Amniotic stem cell (primary cell): Measurements from ENCODE around the gene TRIM67.
"Not testable (repeated sequence)": the region's sequence is repeated elsewhere in the genome, so short reads cannot be mapped to it uniquely, and the experiment has no call there.

ENCODE experiments used
- DNase-seq: peaks from one replicate; lab custom pipeline; 2025; lab: John Stamatoyannopoulos, UW

Gene TRIM67

GRCh38 chr1:231203259-231204057 is 41.6 kb downstream of the TRIM67 start:
- DNase-seq, result no peak

DNA sequence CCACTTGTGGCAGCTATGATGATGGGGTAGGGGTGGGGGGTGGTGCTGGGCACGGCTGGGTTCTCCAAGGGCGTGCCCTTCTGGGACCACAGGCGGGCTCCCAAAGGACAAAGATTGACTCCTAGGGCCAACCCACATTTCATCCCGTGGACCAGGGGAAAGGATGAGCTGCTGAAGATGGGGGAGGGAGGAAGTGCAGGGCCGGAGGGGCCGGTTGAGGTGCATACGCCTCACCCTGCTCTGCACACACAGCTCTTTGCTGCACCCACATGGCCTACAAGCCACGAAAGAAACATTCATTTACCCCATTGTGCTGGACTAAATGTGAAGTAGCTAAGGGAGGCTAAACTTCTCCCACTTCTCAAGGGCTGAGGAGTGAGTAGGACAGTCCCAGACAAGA is 45.0 kb downstream of the TRIM67 start:
- no peak for DNase-seq

DNA sequence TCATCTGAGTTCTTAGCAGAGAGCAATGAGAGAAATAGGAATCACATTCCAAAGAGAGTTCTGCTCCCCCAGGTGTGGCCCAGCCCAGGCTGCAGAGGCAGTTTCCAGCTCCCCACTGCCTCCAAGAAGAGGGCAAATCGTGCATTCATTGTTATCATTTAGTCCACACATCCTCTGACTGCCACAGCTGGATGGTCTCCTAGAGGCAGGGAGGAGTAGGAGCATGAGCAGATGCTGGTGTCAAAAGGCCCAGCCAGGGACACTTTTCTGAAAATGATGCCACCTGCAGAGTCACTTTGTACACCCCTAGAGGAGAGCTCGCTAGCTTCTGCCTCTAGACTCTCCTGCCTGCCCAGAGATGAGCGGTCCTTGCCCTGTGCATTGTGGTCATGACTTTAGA is 45.6 kb downstream of the TRIM67 start:
- DNase-seq, result no peak

GRCh38 chr1:231208980-231209379 is 47.1 kb downstream of the TRIM67 start:
- DNase-seq, result no peak

GRCh38 chr1:231209531-231209930 is 47.7 kb downstream of the TRIM67 start:
- DNase-seq, result no peak

DNA sequence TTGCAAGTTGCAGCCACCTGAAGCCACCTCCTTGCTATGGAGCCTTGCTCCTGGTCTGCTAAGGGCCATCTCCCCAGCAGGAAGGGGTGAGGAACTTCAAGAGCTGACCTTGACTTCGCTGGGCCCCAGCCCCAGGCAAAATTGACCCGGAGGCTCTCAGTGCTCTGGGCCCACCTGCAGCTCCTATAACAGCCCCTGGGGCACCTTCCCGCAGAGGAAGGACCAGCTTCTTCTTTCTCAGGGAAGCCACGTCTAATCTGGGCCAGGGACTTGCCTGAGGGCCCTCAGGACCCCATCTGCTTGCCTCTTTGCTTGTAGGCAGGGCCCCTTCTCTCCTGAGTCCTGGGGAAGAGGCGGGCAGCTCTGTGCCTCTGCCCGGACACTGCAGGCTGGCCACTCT is 48.3 kb downstream of the TRIM67 start:
- DNase-seq, result no peak

DNA sequence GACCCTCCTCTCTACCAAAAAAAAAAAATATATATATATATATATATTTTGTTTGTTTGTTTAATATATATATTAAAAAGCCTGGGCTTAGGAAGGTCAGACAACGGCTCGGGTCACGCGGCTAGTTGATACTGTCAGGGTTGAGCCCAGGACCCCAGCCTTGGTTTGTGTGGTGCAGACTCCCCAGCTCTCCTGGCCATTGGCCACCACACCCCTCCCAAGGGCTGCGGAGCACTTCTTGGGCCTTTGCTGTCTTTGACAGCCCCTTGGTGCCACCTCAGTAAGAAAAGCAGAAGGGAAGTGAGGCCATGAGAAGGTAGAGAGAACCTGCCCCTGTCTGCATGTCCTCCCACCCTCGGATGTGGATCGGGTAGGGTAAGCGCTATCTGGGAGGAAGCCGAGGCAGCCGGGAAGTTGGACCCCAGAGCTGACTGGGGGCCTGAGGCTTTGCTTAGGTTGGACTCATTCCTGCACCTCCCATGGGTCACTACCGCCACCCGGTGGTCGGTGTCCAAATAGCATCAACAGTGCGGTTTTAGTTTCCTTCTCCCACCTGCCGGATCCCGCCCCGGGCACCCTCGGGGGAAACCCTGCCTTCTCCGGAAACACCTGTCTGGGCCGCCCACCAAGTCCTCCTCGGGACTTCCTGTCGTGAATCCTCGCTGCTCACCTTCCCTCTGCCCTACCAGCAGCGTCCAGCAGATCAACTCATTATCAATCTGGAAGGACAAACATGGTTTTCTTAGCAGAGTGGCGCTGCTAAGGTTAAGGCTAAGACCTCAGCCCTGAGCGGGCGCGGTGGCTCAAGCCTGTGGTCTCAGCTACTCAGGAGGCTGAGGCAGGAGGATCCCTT is 49.4 kb downstream of the TRIM67 start:
- DNase-seq, result no peak

DNA sequence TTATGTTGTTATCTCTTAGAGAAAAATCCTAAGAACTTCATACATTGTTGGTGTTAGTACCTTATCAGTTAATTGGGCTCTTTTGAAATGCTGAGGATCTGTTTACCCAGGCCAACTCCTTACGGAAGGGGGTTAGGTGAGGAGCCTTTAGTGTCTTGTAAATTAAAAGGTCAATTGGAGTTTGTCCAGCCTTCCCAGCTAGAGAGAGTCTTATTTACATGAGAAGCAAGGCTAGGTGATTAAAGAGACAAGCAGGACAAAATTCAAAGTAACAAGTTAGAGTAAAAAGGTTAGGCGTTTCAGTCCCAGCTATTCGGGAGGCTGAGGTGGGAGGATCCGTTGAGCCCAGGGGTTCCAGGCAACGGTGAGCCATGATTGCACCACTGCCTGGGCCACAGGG is 50.4 kb downstream of the TRIM67 start:
- not testable (repeated sequence) for DNase-seq

GRCh38 chr1:231213831-231214573 is 52.1 kb downstream of the TRIM67 start:
- no peak for DNase-seq

DNA sequence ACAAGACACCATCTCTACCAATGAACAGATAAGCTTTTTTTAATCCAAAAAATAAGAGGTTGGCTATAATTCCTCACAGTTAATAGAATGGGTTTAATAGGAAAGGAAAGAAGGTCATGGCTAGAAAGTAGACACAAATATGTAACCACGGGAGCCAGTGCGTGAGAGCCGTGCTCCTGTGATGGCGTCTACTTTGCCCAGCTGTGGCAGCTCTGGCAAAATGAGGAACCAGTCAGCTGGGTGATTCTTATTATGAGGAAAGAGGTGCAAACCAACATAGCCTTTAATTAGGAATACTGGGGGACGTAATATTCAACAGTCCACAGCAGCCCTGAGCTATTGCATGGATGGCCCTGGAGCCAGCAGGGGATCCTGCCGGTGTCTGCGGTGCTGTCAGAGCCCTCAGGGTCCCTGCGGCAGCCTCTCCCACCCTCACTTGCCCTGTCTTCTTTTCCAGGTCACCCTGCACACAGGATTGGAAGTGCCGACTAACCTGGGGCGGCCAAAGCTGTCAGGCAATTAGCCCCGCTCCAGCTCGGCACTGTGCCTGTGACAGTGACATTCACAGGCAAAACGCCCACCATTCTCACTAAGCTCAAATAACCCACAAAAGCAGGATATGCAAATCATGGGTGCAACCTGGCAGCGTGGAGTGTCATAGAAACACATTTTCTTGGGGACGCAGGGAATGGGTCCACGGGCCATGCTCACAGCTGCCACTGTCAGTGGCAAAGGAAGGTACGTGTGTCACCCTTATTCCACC is 53.2 kb downstream of the TRIM67 start:
- DNase-seq, result no peak

- no peak for DNase-seq
These were observed 54.0 kb downstream of the TRIM67 start for GRCh38 chr1:231215681-231216385.

GRCh38 chr1:231216498-231216897 is 54.6 kb downstream of the TRIM67 start:
- DNase-seq, result no peak

DNA sequence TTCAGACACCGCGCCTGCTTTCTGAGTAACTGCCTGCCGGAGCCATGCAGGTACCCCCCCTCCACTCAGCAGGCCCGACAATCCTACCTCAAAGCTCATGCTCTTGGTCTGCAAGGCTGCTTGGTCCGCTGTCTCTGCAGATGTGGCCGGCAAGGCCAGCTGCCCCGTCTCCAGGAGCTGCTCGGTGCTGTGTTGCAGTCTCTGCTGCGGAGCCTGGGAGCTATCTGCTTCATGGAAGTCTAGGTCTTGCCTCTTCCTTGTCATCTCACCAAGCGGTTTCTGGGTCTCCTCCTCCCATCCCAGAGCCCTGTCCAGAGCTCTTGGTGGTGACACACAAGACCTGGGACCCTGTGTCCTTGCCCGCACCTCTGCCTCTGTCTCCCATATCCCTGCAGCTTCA is 55.2 kb downstream of the TRIM67 start:
- DNase-seq, result no peak

DNA sequence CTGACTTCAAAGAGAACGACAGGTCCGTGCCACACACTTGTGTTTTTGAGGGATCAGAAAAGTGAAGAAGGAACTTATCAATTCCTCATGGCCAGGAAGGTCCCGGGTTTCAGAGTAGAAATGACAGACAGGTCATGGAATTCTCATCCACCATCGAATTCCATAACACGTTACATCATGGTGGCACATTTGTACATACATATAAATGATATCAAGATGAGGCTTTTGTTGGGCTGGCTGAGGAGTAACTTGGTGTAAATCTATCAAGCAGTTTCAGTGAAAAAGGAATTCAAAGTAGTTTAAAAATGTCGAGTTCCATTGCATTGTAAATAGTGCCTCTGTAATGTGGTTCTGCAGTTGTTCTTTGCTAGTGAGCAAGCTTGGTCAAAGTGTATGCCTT is 56.2 kb downstream of the TRIM67 start:
- DNase-seq, result no peak

GRCh38 chr1:231219422-231220401 is 57.9 kb downstream of the TRIM67 start:
- DNase-seq, result no peak

DNA sequence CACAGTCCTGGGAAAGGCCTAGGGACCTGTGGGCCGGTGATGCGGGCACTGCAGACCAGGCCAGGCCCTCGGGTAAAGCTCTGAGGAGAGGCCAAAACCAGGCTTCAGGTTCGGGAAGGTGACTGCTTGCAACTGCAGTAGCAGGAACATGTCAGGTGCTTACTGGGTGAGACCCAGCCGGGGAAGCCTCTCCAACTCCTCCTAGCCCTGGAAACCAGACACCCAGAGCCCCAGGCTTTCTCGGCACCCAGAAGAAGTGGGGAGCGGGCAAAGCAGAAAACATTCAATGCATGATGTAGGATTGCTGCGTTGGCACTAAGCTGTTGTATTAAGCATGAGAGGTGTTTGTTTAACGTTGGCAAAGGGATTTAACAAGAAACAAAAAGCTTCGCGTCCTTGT is 58.9 kb downstream of the TRIM67 start:
- DNase-seq, result no peak

- no peak for DNase-seq
These were observed 64.3 kb downstream of the TRIM67 start for GRCh38 chr1:231226156-231226555.

DNA sequence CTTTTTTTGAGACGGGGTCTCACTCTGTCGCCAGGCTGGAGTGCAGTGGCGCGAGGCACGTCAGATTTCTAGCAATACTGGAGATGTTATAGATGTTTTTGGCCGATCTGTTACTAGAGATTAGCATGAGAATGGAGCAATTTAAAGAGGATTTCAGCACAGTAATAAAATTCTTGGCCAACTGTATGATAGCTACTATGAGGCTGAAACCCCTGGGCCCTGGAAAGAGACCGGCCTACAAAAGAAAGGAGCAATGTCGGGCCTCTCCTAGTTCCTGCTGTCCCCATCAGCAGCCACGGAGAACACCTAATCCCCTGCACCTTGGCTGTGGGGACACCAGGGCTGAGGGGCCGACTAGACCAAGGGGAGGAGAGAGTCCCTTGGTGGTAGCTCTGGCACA is 69.7 kb downstream of the TRIM67 start:
- no peak for DNase-seq

DNA sequence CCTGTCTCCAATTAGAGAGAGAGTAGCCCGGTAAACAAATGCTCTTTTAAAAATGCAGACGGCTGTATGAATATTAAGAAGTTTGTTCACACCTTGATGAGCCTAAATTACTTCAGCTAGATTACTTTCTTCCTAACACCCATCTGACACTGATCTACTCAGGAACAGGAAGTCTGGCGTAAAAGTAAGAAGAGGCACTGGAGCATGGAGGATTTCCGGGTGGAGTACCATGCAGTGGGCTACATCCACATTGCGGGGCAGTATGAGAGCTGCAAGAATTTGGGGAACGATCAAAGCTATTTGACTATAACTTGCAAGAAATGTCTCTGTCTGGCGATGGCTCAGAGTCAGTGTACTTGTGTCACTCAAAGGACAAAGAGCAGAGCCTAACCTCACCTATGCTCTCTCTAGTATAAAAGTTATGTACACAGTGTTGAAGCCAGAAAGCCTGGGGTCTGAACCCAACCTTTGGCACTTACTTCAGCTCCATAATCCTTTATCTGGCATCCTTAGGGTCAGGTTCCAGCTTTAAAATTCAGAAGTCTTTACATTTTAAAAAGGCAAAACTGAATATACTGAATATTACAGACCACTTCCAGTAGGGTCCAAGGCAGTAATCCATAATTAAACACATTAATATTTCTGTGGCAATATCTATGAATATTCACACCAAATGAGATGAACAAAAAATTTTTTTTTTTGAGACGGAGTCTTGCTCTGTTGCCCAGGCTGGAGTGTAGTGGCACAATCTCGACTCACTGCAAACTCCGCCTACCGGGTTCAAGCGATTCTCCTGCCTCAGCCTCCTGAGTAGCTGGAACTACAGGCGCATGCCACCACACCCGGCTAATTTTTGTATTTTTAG is 71.2 kb downstream of the TRIM67 start:
- DNase-seq, result no peak
